ENCODE data around the gene AURKAIP1. TPM values are rescaled to one million over a fixed set of nuclear protein-coding genes. Genes with fewer than 3 reads are reported as not detected.

Gene AURKAIP1
- total and polyA plus RNA-seq, 3 experiments from 2014 or later: 157 to 169 (median 159) TPM

GRCh38 chr1:1376551-1377226 lies 1.7 kb upstream of the AURKAIP1 start:
- Mint-ChIP-seq H3K4me1 (peaks cover 15 to 30% (median 16%) of the 10 kb centered on the region in 3 donors), H3K27me3 (no peaks in the 10 kb centered on the region), H3K9me3 (no peaks in the 10 kb centered on the region), H3K27ac (peak overlapping the region; percentile 29 to 98 (median 72)), H3K36me3 (peaks cover 0 to 15% (median 0%) of the 10 kb centered on the region in 3 donors), H3K4me3 (peak overlapping the region; percentile 7 to 65 (median 45))
- ChIA-PET CTCF (no interaction called here), POLR2A (interaction anchor here (2.9 kb wide), 2 partner anchors 23 to 30 kb away, joined by 16 to 48 read pairs; partner anchors contain the start of genes CCNL2 and MRPL20)
- Histone ChIP-seq H3K36me3 (ENCODE audit: insufficient read depth, low read length) (no peaks in the 10 kb centered on the region), H3K4me3 (ENCODE audit: low read length) (no peak overlapping the region), H3K27ac (ENCODE audit: low read depth, low read length) (peak overlapping the region; percentile 91), H3K9me3 (ENCODE audit: low read length) (no peaks in the 10 kb centered on the region), H3K27me3 (ENCODE audit: insufficient read depth, low read length, poor library complexity, severe bottlenecking) (no peaks in the 10 kb centered on the region), H3K4me1 (ENCODE audit: insufficient read depth, low read length) (peaks cover 24% of the 10 kb centered on the region)
- DNase-seq: no peak

DNA sequence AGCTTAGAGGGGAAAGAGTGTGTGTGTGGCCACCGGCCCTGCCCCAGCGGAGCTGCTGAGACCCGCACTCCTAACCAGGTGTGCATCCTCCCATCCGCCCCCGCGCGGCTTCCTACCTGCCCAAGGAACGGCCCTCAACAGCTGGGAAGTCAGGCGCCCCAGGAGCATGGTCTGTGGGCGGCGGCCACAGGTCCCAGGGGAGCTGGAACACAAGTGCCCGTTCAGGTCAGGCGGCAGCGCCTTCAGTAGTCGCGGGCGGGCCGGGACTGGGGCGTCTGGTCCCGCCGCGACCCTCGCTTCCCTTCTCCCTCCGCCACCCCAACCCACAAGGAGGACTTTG lies 448 bp downstream of the AURKAIP1 start:
- no peak for DNase-seq

DNA sequence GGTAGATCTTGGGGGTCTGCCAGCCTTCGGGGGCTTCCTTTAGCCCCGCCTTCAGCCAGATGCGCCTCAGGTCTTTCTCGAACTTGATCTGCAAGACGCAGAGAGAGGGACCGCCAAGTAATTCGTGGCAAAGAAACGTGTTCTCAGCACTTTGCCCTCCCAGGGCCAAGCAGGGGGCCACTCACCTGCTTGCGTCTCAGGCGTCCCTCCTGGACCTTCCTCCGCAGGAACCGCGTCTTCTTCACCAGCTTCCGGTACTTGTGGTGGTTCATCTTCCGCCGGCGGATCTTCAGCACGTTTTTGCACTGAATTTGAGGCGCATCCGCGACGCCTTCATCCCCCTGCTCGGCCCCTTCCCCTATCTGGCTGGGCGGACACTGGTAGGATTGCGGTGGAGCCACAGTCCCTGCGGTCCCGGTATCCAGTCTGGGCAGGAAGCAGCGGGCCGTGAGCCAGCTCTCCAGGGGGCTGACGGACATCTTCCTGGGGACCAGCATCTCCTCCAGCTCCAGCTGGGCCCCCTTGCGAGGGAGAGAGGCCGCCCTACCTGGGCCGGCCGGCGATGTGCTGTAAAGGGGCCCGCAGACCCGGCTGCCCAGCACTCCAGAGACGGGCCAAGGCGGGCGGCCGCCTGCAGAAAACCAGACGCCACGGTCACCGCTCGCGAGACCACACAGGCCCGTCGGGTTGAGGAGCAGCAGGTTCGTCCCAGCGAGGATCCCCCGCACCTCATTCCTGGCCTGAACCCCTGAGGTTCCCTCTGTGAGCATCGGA lies 1.0 kb downstream of the AURKAIP1 start:
- Mint-ChIP-seq H3K36me3 (peaks cover 0 to 15% (median 0%) of the 10 kb centered on the region in 3 donors), H3K27ac (peak overlapping the region; percentile 58 to 98 (median 74)), H3K27me3 (no peaks in the 10 kb centered on the region), H3K9me3 (no peaks in the 10 kb centered on the region), H3K4me3 (peak overlapping the region; percentile 76 to 96 (median 90)), H3K4me1 (peaks cover 15 to 47% (median 20%) of the 10 kb centered on the region in 3 donors)
- ChIA-PET CTCF (interaction anchor here (1.4 to 6.5 kb wide), 5 partner anchors 26 to 252 kb away, joined by 4 to 57 read pairs (median 5); partner anchors contain the start of genes CCNL2 and MRPL20), POLR2A (interaction anchor here (0.9 to 2.9 kb wide), 4 partner anchors 20 to 240 kb away, joined by 3 to 48 read pairs (median 12); partner anchors contain the start of genes CCNL2, MIB2 and MRPL20)
- DNase-seq: no peak
- H3K36me3 ChIP-seq (ENCODE audit: insufficient read depth, low read length): no peaks in the 10 kb centered on the region
- H3K4me1 ChIP-seq (ENCODE audit: insufficient read depth, low read length): peaks cover 37% of the 10 kb centered on the region
- H3K4me3 ChIP-seq (ENCODE audit: low read length): peak overlapping the region; percentile 82
- H3K9me3 ChIP-seq (ENCODE audit: low read length): no peaks in the 10 kb centered on the region
- H3K27ac ChIP-seq (ENCODE audit: low read depth, low read length): peak overlapping the region; percentile 91
- H3K27me3 ChIP-seq (ENCODE audit: insufficient read depth, low read length, poor library complexity, severe bottlenecking): no peaks in the 10 kb centered on the region

More for the DNA sequence above, 448 bp downstream of the AURKAIP1 start:
- peaks cover 37% of the 10 kb centered on the region for H3K4me1 ChIP-seq (ENCODE audit: insufficient read depth, low read length)
- H3K36me3 ChIP-seq (ENCODE audit: insufficient read depth, low read length): no peaks in the 10 kb centered on the region
- CTCF ChIA-PET: interaction anchor here (0.7 to 6.5 kb wide), 6 partner anchors 25 to 356 kb away, joined by 3 to 57 read pairs (median 4); partner anchors contain the start of gene CCNL2
- Mint-ChIP-seq H3K27ac (peak overlapping the region in 7 of 8 donors; percentile 68 to 98 (median 75)), H3K4me1 (peaks cover 15 to 47% (median 20%) of the 10 kb centered on the region in 3 donors), H3K27me3 (no peaks in the 10 kb centered on the region), H3K4me3 (peak overlapping the region; percentile 76 to 96 (median 90)), H3K36me3 (peaks cover 0 to 15% (median 0%) of the 10 kb centered on the region in 3 donors), H3K9me3 (no peaks in the 10 kb centered on the region)
- H3K4me3 ChIP-seq (ENCODE audit: low read length): peak overlapping the region; percentile 82
- H3K9me3 ChIP-seq (ENCODE audit: low read length): no peaks in the 10 kb centered on the region
- POLR2A ChIA-PET: interaction anchor here (1.2 to 2.9 kb wide), 6 partner anchors 25 to 258 kb away, joined by 4 to 48 read pairs (median 9); partner anchors contain the start of genes C1orf159, CCNL2, MIB2 and MRPL20
- no peaks in the 10 kb centered on the region for H3K27me3 ChIP-seq (ENCODE audit: insufficient read depth, low read length, poor library complexity, severe bottlenecking)
- peak overlapping the region; percentile 91 for H3K27ac ChIP-seq (ENCODE audit: low read depth, low read length)

- H3K27ac Mint-ChIP-seq: peak overlapping the region in 7 of 8 donors; percentile 58 to 95 (median 76)
- no peaks in the 10 kb centered on the region for H3K9me3 Mint-ChIP-seq
- peak overlapping the region; percentile 62 to 88 (median 73) for H3K4me3 Mint-ChIP-seq
- Histone ChIP-seq H3K4me1 (ENCODE audit: insufficient read depth, low read length) (peaks cover 37% of the 10 kb centered on the region), H3K9me3 (ENCODE audit: low read length) (no peaks in the 10 kb centered on the region), H3K27ac (ENCODE audit: low read depth, low read length) (no peak overlapping the region), H3K36me3 (ENCODE audit: insufficient read depth, low read length) (no peaks in the 10 kb centered on the region), H3K4me3 (ENCODE audit: low read length) (no peak overlapping the region), H3K27me3 (ENCODE audit: insufficient read depth, low read length, poor library complexity, severe bottlenecking) (no peaks in the 10 kb centered on the region)
- no peak for DNase-seq
- peaks cover 0 to 15% (median 0%) of the 10 kb centered on the region in 3 donors for H3K36me3 Mint-ChIP-seq
- ChIA-PET CTCF (interaction anchor here (0.6 to 6.5 kb wide), 14 partner anchors 15 to 389 kb away, joined by 3 to 57 read pairs (median 6); partner anchors contain the start of genes CCNL2, MRPL20 and MXRA8), POLR2A (interaction anchor here (0.6 to 2.9 kb wide), 4 partner anchors 10 to 34 kb away, joined by 3 to 16 read pairs (median 4); partner anchors contain the start of gene MRPL20)
- peaks cover 15 to 47% (median 20%) of the 10 kb centered on the region in 3 donors for H3K4me1 Mint-ChIP-seq
- H3K27me3 Mint-ChIP-seq: no peaks in the 10 kb centered on the region
These were observed 1.8 kb downstream of the AURKAIP1 start for GRCh38 chr1:1373051-1373814.

DNA sequence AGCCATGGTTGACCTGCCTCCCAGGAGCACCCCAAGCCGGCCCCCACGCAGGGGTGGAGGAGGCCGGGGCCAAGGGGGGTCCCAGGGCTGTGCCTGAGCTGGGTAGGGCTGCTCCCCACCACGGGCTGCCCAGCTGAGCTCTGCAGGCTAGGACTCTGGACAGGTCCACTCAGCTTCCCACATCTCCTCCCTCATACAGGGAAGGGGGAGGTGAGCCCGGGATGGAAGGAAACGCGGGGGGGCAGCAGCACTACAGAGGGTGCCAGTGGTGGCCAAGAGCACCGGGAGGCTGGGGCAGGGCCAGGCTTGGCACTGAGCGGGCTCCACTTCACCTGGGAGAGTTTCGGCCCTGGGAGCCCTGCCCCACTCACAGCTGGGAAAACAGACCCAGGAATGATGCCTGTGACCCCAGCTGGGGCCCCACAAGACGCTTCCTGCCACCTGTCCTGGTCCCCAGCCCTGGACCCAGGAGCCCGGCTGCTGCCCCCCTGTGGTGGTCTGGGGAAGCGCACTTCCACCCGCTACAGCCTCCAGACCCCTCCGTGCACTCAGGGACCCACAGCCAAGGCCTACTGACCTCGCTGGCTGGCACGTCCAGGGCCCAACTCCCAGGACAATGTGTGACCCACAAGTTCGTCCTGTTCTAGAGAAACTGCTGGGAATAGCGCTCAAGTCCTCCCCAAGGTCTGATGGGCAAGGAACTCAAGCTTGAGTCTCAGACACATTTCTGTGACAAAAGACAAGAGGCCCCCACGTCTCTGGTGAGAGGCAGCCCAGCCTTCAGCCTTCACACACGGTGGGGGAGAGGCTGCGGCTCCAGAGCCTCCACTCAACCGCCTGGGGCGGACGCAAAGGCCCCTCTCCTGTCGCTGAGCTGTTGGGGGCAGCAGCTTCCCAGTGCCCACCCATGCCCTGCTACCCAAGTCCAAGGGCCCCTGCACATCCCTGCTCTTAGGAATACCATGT lies 3.0 kb downstream of the AURKAIP1 start:
- CTCF ChIA-PET: interaction anchor here (0.8 to 6.5 kb wide), 24 partner anchors 8 to 388 kb away, joined by 3 to 57 read pairs (median 4); partner anchors contain the start of genes CCNL2, DVL1, MRPL20 and MXRA8
- peak overlapping the region; percentile 42 for H3K4me3 ChIP-seq (ENCODE audit: low read length)
- no peaks in the 10 kb centered on the region for H3K36me3 ChIP-seq (ENCODE audit: insufficient read depth, low read length)
- H3K4me1 Mint-ChIP-seq: peaks cover 15 to 47% (median 20%) of the 10 kb centered on the region in 3 donors
- peaks cover 0 to 15% (median 0%) of the 10 kb centered on the region in 3 donors for H3K36me3 Mint-ChIP-seq
- POLR2A ChIA-PET: interaction anchor here (0.6 to 2.2 kb wide), 10 partner anchors 9 to 1018 kb away, joined by 3 to 10 read pairs (median 4); partner anchors contain the start of genes CCNL2, DVL1 and MRPL20
- peak; percentile 67 to 82 (median 75) for DNase-seq
- no peaks in the 10 kb centered on the region for H3K27me3 Mint-ChIP-seq
- H3K27ac Mint-ChIP-seq: peak overlapping the region; percentile 56 to 96 (median 82)
- peak overlapping the region; percentile 41 to 91 (median 56) for H3K4me3 Mint-ChIP-seq
- no peaks in the 10 kb centered on the region for H3K9me3 ChIP-seq (ENCODE audit: low read length)
- no peaks in the 10 kb centered on the region for H3K27me3 ChIP-seq (ENCODE audit: insufficient read depth, low read length, poor library complexity, severe bottlenecking)
- H3K4me1 ChIP-seq (ENCODE audit: insufficient read depth, low read length): peaks cover 37% of the 10 kb centered on the region
- no peaks in the 10 kb centered on the region for H3K9me3 Mint-ChIP-seq
- H3K27ac ChIP-seq (ENCODE audit: low read depth, low read length): no peak overlapping the region

- CTCF ChIA-PET: interaction anchor here (0.8 to 6.5 kb wide), 20 partner anchors 9 to 387 kb away, joined by 3 to 57 read pairs (median 6); partner anchors contain the start of genes CCNL2, DVL1, MXRA8 and UBE2J2
- Histone ChIP-seq H3K27ac (ENCODE audit: low read depth, low read length) (no peak overlapping the region), H3K4me1 (ENCODE audit: insufficient read depth, low read length) (peaks cover 37% of the 10 kb centered on the region), H3K27me3 (ENCODE audit: insufficient read depth, low read length, poor library complexity, severe bottlenecking) (no peaks in the 10 kb centered on the region), H3K9me3 (ENCODE audit: low read length) (no peaks in the 10 kb centered on the region), H3K4me3 (ENCODE audit: low read length) (peak overlapping the region; percentile 42), H3K36me3 (ENCODE audit: insufficient read depth, low read length) (no peaks in the 10 kb centered on the region)
- Mint-ChIP-seq H3K27me3 (no peaks in the 10 kb centered on the region), H3K4me3 (peak overlapping the region; percentile 24 to 91 (median 41)), H3K36me3 (peaks cover 0 to 15% (median 0%) of the 10 kb centered on the region in 3 donors), H3K4me1 (peaks cover 15 to 47% (median 20%) of the 10 kb centered on the region in 3 donors), H3K27ac (peak overlapping the region in 6 of 8 donors; percentile 9 to 96 (median 78)), H3K9me3 (no peaks in the 10 kb centered on the region)
- POLR2A ChIA-PET: interaction anchor here (0.7 to 2.2 kb wide), 7 partner anchors 14 to 249 kb away, joined by 3 to 10 read pairs (median 3); partner anchors contain the start of genes CCNL2 and DVL1
- DNase-seq: peak; percentile 68 to 94 (median 85)
These were observed 3.7 kb downstream of the AURKAIP1 start for GRCh38 chr1:1371364-1371745.
